ENCODE results near the gene TMA7. TPM values are rescaled to one million over a fixed set of nuclear protein-coding genes. Genes with fewer than 3 reads are reported as not detected.
A peak's percentile ranks its signal among the peaks of the same experiment; 100 is the strongest.

TMA7 gene
- total and polyA plus RNA-seq, 2 of the 13 experiments (the other 11 are each of a cell fraction or from before 2014, with no cell fraction given), result 100 to 486 TPM

DNA sequence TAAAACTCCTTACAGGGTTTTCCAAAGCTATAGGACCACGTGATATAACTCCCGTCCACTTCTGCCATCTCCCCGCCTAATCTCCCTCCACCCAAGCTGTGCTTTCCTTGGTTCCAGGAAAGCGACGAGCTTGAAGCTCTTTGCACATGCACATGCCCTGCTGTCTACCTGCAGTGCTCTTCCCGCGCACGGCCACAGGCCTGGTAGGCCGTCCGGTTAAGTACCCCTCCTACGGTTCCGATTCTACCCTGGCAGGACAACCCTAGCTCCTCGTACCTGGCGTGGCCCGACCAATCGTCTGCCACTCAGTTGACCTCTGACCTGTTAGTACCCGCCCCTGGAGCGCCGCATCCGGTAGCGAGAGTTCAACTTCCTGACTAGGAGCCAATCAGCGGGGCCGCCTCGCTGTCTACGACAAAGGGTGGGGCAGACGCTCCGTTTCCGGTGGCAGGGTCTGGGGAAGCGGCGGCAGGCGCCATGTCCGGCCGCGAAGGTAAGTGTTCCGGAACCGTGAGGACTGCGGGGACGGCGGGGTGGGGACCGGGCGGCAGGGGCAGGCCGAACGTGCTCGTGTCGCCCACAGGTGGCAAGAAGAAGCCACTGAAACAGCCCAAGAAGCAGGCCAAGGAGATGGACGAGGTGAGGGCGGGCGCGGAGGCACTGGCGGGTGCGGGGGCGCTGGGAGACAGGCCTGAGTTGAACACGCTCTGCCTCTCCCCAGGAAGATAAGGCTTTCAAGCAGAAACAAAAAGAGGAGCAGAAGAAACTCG lies at the start of gene TMA7, which contains the start of gene CCDC51 (continued):
- TF ChIP-seq ZNF333 (CRISPR knock-in tag; IDR thresholded peaks at IDR 0.05; ENCODE audit: borderline replicate concordance) (peak; percentile 81), RFXAP (CRISPR knock-in tag; IDR thresholded peaks at IDR 0.05; ENCODE audit: borderline replicate concordance) (0 out of 2 replicates have a peak, but pooled peaks have one; percentile 8), TOPORS (CRISPR knock-in tag; IDR thresholded peaks at IDR 0.05) (peak; percentile 75), SAFB2 (CRISPR knock-in tag; IDR thresholded peaks at IDR 0.05; ENCODE audit: borderline replicate concordance, low read depth) (no peak), ARHGAP35 (CRISPR knock-in tag; IDR thresholded peaks at IDR 0.05; ENCODE audit: borderline replicate concordance) (peak; percentile 96), ZSCAN29 (CRISPR knock-in tag; conservative IDR thresholded peaks at IDR 0.05) (0 out of 2 replicates have a peak, but pooled peaks have one; percentile 35), HNRNPUL1 (IDR thresholded peaks at IDR 0.05; ENCODE audit: low read depth, low read length) (no peak), ZBTB21 (CRISPR knock-in tag; IDR thresholded peaks at IDR 0.05) (0 out of 2 replicates have a peak, but pooled peaks have one; percentile 31), MXD4 (CRISPR knock-in tag; IDR thresholded peaks at IDR 0.05) (peak; percentile 70), ZNF235 (CRISPR knock-in tag; IDR thresholded peaks at IDR 0.05; ENCODE audit: borderline replicate concordance) (peak; percentile 76; the same call in 1 of the 2 replicates), ESRRA (CRISPR knock-in tag; IDR thresholded peaks at IDR 0.05; ENCODE audit: low read depth) (peak; percentile 52; the same call in 1 of the 2 replicates), ZFP36L1 (CRISPR knock-in tag; IDR thresholded peaks at IDR 0.05) (peak; percentile 52; the same call in 1 of the 2 replicates), ZNF292 (CRISPR knock-in tag; IDR thresholded peaks at IDR 0.05; ENCODE audit: borderline replicate concordance, low read depth) (no peak)
- TF ChIP-seq, protein P1, sequence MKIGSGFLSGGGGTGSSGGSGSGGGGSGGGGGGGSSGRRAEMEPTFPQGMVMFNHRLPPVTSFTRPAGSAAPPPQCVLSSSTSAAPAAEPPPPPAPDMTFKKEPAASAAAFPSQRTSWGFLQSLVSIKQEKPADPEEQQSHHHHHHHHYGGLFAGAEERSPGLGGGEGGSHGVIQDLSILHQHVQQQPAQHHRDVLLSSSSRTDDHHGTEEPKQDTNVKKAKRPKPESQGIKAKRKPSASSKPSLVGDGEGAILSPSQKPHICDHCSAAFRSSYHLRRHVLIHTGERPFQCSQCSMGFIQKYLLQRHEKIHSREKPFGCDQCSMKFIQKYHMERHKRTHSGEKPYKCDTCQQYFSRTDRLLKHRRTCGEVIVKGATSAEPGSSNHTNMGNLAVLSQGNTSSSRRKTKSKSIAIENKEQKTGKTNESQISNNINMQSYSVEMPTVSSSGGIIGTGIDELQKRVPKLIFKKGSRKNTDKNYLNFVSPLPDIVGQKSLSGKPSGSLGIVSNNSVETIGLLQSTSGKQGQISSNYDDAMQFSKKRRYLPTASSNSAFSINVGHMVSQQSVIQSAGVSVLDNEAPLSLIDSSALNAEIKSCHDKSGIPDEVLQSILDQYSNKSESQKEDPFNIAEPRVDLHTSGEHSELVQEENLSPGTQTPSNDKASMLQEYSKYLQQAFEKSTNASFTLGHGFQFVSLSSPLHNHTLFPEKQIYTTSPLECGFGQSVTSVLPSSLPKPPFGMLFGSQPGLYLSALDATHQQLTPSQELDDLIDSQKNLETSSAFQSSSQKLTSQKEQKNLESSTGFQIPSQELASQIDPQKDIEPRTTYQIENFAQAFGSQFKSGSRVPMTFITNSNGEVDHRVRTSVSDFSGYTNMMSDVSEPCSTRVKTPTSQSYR (CRISPR knock-in tag; IDR thresholded peaks at IDR 0.05; ENCODE audit: borderline replicate concordance), result no peak
- TF ChIP-seq, protein P2, sequence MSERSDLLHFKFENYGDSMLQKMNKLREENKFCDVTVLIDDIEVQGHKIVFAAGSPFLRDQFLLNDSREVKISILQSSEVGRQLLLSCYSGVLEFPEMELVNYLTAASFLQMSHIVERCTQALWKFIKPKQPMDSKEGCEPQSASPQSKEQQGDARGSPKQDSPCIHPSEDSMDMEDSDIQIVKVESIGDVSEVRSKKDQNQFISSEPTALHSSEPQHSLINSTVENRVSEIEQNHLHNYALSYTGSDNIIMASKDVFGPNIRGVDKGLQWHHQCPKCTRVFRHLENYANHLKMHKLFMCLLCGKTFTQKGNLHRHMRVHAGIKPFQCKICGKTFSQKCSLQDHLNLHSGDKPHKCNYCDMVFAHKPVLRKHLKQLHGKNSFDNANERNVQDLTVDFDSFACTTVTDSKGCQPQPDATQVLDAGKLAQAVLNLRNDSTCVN (CRISPR knock-in tag; IDR thresholded peaks at IDR 0.05; ENCODE audit: borderline replicate concordance), result 0 out of 2 replicates have a peak, but pooled peaks have one; percentile 44
- TF ChIP-seq, protein P3, sequence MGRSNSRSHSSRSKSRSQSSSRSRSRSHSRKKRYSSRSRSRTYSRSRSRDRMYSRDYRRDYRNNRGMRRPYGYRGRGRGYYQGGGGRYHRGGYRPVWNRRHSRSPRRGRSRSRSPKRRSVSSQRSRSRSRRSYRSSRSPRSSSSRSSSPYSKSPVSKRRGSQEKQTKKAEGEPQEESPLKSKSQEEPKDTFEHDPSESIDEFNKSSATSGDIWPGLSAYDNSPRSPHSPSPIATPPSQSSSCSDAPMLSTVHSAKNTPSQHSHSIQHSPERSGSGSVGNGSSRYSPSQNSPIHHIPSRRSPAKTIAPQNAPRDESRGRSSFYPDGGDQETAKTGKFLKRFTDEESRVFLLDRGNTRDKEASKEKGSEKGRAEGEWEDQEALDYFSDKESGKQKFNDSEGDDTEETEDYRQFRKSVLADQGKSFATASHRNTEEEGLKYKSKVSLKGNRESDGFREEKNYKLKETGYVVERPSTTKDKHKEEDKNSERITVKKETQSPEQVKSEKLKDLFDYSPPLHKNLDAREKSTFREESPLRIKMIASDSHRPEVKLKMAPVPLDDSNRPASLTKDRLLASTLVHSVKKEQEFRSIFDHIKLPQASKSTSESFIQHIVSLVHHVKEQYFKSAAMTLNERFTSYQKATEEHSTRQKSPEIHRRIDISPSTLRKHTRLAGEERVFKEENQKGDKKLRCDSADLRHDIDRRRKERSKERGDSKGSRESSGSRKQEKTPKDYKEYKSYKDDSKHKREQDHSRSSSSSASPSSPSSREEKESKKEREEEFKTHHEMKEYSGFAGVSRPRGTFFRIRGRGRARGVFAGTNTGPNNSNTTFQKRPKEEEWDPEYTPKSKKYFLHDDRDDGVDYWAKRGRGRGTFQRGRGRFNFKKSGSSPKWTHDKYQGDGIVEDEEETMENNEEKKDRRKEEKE (IDR thresholded peaks at IDR 0.05), result no peak
- TF ChIP-seq, protein P4, sequence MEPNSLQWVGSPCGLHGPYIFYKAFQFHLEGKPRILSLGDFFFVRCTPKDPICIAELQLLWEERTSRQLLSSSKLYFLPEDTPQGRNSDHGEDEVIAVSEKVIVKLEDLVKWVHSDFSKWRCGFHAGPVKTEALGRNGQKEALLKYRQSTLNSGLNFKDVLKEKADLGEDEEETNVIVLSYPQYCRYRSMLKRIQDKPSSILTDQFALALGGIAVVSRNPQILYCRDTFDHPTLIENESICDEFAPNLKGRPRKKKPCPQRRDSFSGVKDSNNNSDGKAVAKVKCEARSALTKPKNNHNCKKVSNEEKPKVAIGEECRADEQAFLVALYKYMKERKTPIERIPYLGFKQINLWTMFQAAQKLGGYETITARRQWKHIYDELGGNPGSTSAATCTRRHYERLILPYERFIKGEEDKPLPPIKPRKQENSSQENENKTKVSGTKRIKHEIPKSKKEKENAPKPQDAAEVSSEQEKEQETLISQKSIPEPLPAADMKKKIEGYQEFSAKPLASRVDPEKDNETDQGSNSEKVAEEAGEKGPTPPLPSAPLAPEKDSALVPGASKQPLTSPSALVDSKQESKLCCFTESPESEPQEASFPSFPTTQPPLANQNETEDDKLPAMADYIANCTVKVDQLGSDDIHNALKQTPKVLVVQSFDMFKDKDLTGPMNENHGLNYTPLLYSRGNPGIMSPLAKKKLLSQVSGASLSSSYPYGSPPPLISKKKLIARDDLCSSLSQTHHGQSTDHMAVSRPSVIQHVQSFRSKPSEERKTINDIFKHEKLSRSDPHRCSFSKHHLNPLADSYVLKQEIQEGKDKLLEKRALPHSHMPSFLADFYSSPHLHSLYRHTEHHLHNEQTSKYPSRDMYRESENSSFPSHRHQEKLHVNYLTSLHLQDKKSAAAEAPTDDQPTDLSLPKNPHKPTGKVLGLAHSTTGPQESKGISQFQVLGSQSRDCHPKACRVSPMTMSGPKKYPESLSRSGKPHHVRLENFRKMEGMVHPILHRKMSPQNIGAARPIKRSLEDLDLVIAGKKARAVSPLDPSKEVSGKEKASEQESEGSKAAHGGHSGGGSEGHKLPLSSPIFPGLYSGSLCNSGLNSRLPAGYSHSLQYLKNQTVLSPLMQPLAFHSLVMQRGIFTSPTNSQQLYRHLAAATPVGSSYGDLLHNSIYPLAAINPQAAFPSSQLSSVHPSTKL (CRISPR knock-in tag; IDR thresholded peaks at IDR 0.05), result peak; percentile 34; the same call in 1 of the 2 replicates
